GM23248 (cell line): Measurements from ENCODE around the gene LLGL2.

Source experiments
- EZH2 ChIP-seq: fragments of 200-600 bp; sonication (generic); IDR thresholded peaks from 2 replicates; pipeline ENCODE4 v1.6.1; 2018; ENCODE audit warnings: antibody characterized with exemption, mild to moderate bottlenecking; ENCODE audit not compliant: insufficient read depth, poor library complexity, severe bottlenecking
- EZH2phosphoT487 ChIP-seq: fragments of 200-600 bp; sonication (generic); IDR thresholded peaks from 2 replicates; pipeline ENCODE4 v1.6.1; 2018; ENCODE audit warnings: antibody characterized with exemption, moderate library complexity, mild to moderate bottlenecking, low read depth; ENCODE audit not compliant: insufficient read depth

DNA sequence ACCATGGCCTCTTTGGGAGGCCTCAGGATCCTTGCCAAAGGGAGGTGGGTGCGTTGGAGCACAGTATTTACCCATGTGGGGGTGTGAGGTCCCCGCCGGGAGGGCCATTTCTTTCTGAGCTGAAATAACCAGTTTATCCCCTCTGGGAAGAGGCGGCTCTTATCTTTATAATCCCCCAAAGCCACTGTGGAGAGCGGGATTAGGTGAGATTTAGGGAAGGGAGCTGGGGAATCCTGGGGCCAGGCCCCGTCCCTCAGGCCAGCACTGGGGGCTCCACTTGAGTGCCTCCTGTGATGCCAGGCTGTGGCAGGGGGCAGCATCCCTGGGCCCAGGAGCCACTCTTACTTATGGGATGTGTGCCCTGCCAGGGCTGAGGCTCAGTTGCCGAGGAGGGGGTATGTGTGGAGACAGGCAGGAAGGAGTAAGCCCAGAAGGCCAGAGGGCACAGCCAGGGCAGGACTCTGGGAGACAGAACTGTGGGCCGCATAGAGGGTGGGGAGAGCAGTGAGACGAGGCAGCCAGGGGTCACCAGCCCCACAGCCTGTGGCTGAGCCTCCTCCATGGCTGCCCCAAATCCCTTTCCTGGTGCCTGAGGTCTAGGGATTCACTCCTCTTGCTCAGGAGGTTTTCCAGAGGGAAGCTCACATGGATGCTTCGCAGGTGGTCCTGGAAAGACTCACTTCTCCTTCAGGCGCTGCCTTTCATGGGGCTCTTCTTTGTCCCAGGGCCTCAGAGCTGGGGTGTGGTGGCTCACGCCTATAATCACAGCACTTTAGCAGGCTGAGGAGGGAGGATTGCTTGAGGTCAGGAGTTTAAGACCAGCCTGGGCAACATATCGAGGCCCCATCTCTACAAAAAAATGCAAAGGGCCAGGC lies 44.1 kb upstream of the LLGL2 start:
- TF ChIP-seq EZH2phosphoT487 (no peak), EZH2 (no peak)
